SIG-M5 treated with dmso at 0.1 percent for 504 hours (cell line): ENCODE results near the gene SPAST.
"Not testable (repeated sequence)": the region's sequence is repeated elsewhere in the genome, so short reads cannot be mapped to it uniquely, and the experiment has no call there.

Source experiments
- DNase-seq: peaks from one replicate; lab custom pipeline; 2025; ENCODE audit not compliant: unreplicated experiment; lab: John Stamatoyannopoulos, UW

SPAST gene

GRCh38 chr2:32119161-32119560 lies 55.8 kb downstream of the SPAST start:
- DNase-seq, result no peak

- no peak for DNase-seq
These were observed 61.3 kb downstream of the SPAST start for GRCh38 chr2:32124660-32125059.

- DNase-seq, result no peak
These were observed 65.3 kb downstream of the SPAST start for GRCh38 chr2:32128636-32129035.

- no peak for DNase-seq
These were observed 65.7 kb downstream of the SPAST start for GRCh38 chr2:32129086-32129485.

- peak; percentile 61 for DNase-seq
These were observed 72.1 kb downstream of the SPAST start for GRCh38 chr2:32135409-32135808.

- DNase-seq, result no peak
These were observed 72.7 kb downstream of the SPAST start for GRCh38 chr2:32136097-32136496.

- not testable (repeated sequence) for DNase-seq
These were observed 88.2 kb downstream of the SPAST start for GRCh38 chr2:32151544-32151943.

GRCh38 chr2:32159678-32160077 lies 96.3 kb downstream of the SPAST start:
- DNase-seq, result no peak

GRCh38 chr2:32161296-32161695 lies 97.9 kb downstream of the SPAST start:
- DNase-seq, result no peak

- not testable (repeated sequence) for DNase-seq
These were observed 100.9 kb downstream of the SPAST start for GRCh38 chr2:32164254-32164653.

GRCh38 chr2:32165027-32165347 lies 101.6 kb downstream of the SPAST start:
- DNase-seq, result not testable (repeated sequence)

GRCh38 chr2:32166115-32166574 lies 102.8 kb downstream of the SPAST start:
- DNase-seq, result no peak

- DNase-seq, result no peak
These were observed 105.2 kb downstream of the SPAST start for GRCh38 chr2:32168513-32168912.

GRCh38 chr2:32172870-32173269 lies 109.5 kb downstream of the SPAST start:
- DNase-seq, result no peak

- no peak for DNase-seq
These were observed 119.3 kb downstream of the SPAST start for GRCh38 chr2:32182667-32183066.

GRCh38 chr2:32189011-32189410 lies 125.7 kb downstream of the SPAST start:
- DNase-seq, result no peak

- DNase-seq, result no peak
These were observed 129.1 kb downstream of the SPAST start for GRCh38 chr2:32192418-32192817.

GRCh38 chr2:32200814-32201213 lies 137.5 kb downstream of the SPAST start:
- DNase-seq, result no peak

- DNase-seq, result not testable (repeated sequence)
These were observed 140.1 kb downstream of the SPAST start for GRCh38 chr2:32203428-32203827.
